SU-DHL-6 (cell line): ENCODE measurements around the gene SUCLG1.
"Not testable (repeated sequence)": the region's sequence is repeated elsewhere in the genome, so short reads cannot be mapped to it uniquely, and the experiment has no call there.

Experiments
- CTCF ChIP-seq: fragments of 200-600 bp; sonication (generic); IDR thresholded peaks from one replicate; pipeline ENCODE4 v1.5.1; 2017; ENCODE audit warnings: antibody characterized with exemption, mild to moderate bottlenecking, low read length, moderate library complexity; ENCODE audit not compliant: insufficient read depth, poor library complexity, severe bottlenecking
- EZH2phosphoT487 ChIP-seq: fragments of 200-600 bp; sonication (generic), shearing (Covaris generic); conservative IDR thresholded peaks from 2 replicates; pipeline ENCODE4 v1.6.1; 2018; ENCODE audit warnings: mild to moderate bottlenecking, antibody characterized with exemption, low read length, moderate library complexity, mixed read lengths

DNA sequence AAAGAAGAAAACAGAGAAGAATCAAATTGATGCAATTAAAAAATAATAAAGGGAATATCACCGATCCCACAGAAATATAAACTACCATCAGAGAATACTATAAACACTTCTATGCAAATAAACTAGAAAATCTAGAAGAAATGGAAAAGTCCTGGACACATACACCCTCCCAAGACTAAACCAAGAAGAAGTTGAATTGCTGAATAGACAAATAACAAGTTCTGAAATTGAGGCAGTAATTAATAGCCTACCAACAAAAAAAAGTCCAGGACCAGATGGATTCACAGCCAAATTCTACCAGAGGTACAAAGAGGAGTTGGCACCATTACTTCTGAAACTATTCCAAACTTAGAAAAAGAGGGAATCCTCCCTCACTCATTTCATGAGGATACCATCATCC lies 59.2 kb downstream of the SUCLG1 start:
- TF ChIP-seq CTCF, EZH2phosphoT487: not testable (repeated sequence)
